ENCODE results near the gene GPI. TPM values are rescaled to one million over a fixed set of nuclear protein-coding genes. Genes with fewer than 3 reads are reported as not detected.

GPI gene
- polyA plus RNA-seq, 1 of the 3 experiments (the other 2 are of a cell fraction) = 144 TPM

DNA sequence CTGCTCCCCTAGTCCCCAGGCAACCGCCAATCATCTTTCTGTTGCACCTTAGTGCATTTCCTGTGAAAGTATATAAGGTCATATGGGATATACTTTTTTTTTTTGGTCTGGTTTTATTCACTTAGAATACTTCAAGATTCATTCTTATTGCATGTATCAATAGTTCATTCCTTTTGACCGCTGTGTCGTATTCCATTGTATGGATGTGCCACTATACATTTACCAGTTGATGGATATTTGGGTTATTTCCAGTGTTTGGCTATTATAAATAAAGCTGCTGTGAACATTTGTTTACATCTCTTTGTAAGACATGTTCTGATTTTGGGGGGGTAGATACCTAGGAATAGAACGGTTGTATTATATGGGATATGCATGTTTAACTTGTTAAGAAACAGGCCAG, 53.3 kb downstream of the GPI start:
- TF ChIP-seq, protein P1, sequence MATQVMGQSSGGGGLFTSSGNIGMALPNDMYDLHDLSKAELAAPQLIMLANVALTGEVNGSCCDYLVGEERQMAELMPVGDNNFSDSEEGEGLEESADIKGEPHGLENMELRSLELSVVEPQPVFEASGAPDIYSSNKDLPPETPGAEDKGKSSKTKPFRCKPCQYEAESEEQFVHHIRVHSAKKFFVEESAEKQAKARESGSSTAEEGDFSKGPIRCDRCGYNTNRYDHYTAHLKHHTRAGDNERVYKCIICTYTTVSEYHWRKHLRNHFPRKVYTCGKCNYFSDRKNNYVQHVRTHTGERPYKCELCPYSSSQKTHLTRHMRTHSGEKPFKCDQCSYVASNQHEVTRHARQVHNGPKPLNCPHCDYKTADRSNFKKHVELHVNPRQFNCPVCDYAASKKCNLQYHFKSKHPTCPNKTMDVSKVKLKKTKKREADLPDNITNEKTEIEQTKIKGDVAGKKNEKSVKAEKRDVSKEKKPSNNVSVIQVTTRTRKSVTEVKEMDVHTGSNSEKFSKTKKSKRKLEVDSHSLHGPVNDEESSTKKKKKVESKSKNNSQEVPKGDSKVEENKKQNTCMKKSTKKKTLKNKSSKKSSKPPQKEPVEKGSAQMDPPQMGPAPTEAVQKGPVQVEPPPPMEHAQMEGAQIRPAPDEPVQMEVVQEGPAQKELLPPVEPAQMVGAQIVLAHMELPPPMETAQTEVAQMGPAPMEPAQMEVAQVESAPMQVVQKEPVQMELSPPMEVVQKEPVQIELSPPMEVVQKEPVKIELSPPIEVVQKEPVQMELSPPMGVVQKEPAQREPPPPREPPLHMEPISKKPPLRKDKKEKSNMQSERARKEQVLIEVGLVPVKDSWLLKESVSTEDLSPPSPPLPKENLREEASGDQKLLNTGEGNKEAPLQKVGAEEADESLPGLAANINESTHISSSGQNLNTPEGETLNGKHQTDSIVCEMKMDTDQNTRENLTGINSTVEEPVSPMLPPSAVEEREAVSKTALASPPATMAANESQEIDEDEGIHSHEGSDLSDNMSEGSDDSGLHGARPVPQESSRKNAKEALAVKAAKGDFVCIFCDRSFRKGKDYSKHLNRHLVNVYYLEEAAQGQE (IDR thresholded peaks at IDR 0.05; ENCODE audit: low read depth, low read length) = no peak
- TF ChIP-seq, protein P2, sequence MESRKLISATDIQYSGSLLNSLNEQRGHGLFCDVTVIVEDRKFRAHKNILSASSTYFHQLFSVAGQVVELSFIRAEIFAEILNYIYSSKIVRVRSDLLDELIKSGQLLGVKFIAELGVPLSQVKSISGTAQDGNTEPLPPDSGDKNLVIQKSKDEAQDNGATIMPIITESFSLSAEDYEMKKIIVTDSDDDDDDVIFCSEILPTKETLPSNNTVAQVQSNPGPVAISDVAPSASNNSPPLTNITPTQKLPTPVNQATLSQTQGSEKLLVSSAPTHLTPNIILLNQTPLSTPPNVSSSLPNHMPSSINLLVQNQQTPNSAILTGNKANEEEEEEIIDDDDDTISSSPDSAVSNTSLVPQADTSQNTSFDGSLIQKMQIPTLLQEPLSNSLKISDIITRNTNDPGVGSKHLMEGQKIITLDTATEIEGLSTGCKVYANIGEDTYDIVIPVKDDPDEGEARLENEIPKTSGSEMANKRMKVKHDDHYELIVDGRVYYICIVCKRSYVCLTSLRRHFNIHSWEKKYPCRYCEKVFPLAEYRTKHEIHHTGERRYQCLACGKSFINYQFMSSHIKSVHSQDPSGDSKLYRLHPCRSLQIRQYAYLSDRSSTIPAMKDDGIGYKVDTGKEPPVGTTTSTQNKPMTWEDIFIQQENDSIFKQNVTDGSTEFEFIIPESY (IDR thresholded peaks at IDR 0.05; ENCODE audit: borderline replicate concordance, low read depth) = no peak
- H3K4me1 ChIP-seq (ENCODE audit: control insufficient read depth in 1 of 2, insufficient read depth in 2 of 2, low read depth in 1 of 2, low read length in 1 of 2) = no peaks in the 10 kb centered on the region
- no peak overlapping the region for H3K4me2 ChIP-seq
- H3K9ac ChIP-seq = no peak overlapping the region
- H4K20me1 ChIP-seq (ENCODE audit: insufficient read depth) = no peaks in the 10 kb centered on the region
- no peak overlapping the region for H3K27ac ChIP-seq (ENCODE audit: low read depth in 2 of 2, low read length in 1 of 2)
- no peak overlapping the region for H2AFZ ChIP-seq (ENCODE audit: low read depth)
- ChIA-PET CTCF (no interaction called here), POLR2A (no interaction called here)
- no peaks in the 10 kb centered on the region for H3K9me3 ChIP-seq
- WGBS (ENCODE audit: low lambda C conversion rate) = 99% methylated on average over 4 of the region's 4 CpGs
- no peaks in the 10 kb centered on the region for H3F3A ChIP-seq (replicated peaks; ENCODE audit: insufficient read depth)
- H3K27me3 ChIP-seq (ENCODE audit: insufficient read depth) = no peaks in the 10 kb centered on the region
- no peaks in the 10 kb centered on the region for H3K79me2 ChIP-seq (ENCODE audit: insufficient read depth)
- H3K4me3 ChIP-seq (ENCODE audit: low read depth in 2 of 2, low read length in 1 of 2) = no peak overlapping the region
- no peak for DNase-seq
- H3K9me2 ChIP-seq = no peaks in the 10 kb centered on the region
- peaks cover 17 to 22% of the 10 kb centered on the region in 2 experiments for H3K36me3 ChIP-seq (replicated peaks in 1 of 2; ENCODE audit: control insufficient read depth in 1 of 2, insufficient read depth in 2 of 2, low read length in 1 of 2)

DNA sequence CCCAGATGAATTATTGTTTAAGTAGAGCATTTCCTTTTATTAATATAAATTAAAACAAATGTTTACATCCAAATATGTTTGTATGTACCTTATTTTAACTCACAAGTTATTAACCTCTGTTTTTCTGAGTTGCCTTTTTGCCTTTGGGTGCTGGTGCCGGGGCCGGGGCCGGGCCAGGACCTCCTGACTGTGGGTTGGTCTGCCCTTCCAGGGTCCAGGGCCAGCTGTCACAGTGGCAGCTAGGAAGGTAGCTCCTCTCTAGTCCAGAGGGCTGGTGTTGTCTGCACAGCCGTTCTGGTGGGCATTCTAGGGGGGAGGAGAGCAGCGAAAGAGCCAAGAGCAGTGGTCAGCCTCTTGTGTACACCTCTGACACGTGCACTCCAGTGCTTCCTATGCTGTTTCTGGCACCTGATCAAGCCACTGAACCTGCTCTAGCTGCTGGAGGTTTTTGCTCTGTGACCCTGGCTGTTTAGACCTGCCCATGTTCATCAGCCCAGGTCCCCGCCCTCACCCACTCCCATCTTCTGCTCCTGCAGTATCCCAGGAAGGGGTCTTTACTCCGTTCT, 61.2 kb downstream of the GPI start:
- ChIA-PET CTCF (no interaction called here), POLR2A (no interaction called here)
- peaks cover 9 to 12% of the 10 kb centered on the region in 2 experiments; a peak in 3 of 4 replicates for H3K4me1 ChIP-seq (ENCODE audit: control insufficient read depth in 1 of 2, insufficient read depth in 2 of 2, low read depth in 1 of 2, low read length in 1 of 2)
- H2AFZ ChIP-seq (ENCODE audit: low read depth) = no peak overlapping the region
- peaks cover 4% of the 10 kb centered on the region for H3F3A ChIP-seq (replicated peaks; ENCODE audit: insufficient read depth)
- H3K9me2 ChIP-seq = no peaks in the 10 kb centered on the region
- H3K9me3 ChIP-seq = no peaks in the 10 kb centered on the region
- WGBS (ENCODE audit: low lambda C conversion rate) = 86% methylated on average over 8 of the region's 8 CpGs
- H3K79me2 ChIP-seq (ENCODE audit: insufficient read depth) = peaks cover 38% of the 10 kb centered on the region
- H3K27me3 ChIP-seq (ENCODE audit: insufficient read depth) = no peaks in the 10 kb centered on the region
- H3K4me2 ChIP-seq = no peak overlapping the region
- H3K27ac ChIP-seq (ENCODE audit: low read depth in 2 of 2, low read length in 1 of 2) = no peak overlapping the region
- H3K36me3 ChIP-seq (replicated peaks in 1 of 2; ENCODE audit: control insufficient read depth in 1 of 2, insufficient read depth in 2 of 2, low read length in 1 of 2) = peaks cover 6 to 17% of the 10 kb centered on the region in 2 experiments
- H4K20me1 ChIP-seq (ENCODE audit: insufficient read depth) = peaks cover 26% of the 10 kb centered on the region
- TF ChIP-seq NFIC (IDR thresholded peaks at IDR 0.05; ENCODE audit: borderline replicate concordance) (no peak), SIN3A (IDR thresholded peaks at IDR 0.05; ENCODE audit: borderline replicate concordance, low read depth, low read length) (no peak), TCF12 (IDR thresholded peaks at IDR 0.05) (no peak), TAF1 (IDR thresholded peaks at IDR 0.05; ENCODE audit: borderline replicate concordance, low read depth, low read length) (no peak), TEAD4 (IDR thresholded peaks at IDR 0.05; ENCODE audit: borderline replicate concordance, insufficient read depth) (no peak), POLR2AphosphoS5 (IDR thresholded peaks at IDR 0.05; ENCODE audit: low read depth, low read length) (no peak), FOSL2 (IDR thresholded peaks at IDR 0.05; ENCODE audit: borderline replicate concordance, low read depth) (no peak), EZH2phosphoT487 (IDR thresholded peaks at IDR 0.05; ENCODE audit: borderline replicate concordance, low read depth) (no peak), FOXJ3 (CRISPR knock-in tag; IDR thresholded peaks at IDR 0.05) (no peak), GABPA (IDR thresholded peaks at IDR 0.05; ENCODE audit: low read depth) (no peak)
- TF ChIP-seq, protein P2 (IDR thresholded peaks at IDR 0.05; ENCODE audit: borderline replicate concordance, low read depth) = no peak
- TF ChIP-seq, protein P3, sequence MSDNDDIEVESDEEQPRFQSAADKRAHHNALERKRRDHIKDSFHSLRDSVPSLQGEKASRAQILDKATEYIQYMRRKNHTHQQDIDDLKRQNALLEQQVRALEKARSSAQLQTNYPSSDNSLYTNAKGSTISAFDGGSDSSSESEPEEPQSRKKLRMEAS (IDR thresholded peaks at IDR 0.05; ENCODE audit: low read depth) = no peak
- H3K9ac ChIP-seq = no peak overlapping the region
- no peak for DNase-seq
- no peak overlapping the region for H3K4me3 ChIP-seq (ENCODE audit: low read depth in 2 of 2, low read length in 1 of 2)
